ENCODE results near the gene SLC36A1. TPM values are rescaled to one million over a fixed set of nuclear protein-coding genes. Genes with fewer than 3 reads are reported as not detected.

The SLC36A1 gene
- total RNA-seq, 3 donors from 2014 or later (not counting 1 experiment from before 2014, with no cell fraction given): 10.9 to 16.1 (median 13.0) TPM

DNA sequence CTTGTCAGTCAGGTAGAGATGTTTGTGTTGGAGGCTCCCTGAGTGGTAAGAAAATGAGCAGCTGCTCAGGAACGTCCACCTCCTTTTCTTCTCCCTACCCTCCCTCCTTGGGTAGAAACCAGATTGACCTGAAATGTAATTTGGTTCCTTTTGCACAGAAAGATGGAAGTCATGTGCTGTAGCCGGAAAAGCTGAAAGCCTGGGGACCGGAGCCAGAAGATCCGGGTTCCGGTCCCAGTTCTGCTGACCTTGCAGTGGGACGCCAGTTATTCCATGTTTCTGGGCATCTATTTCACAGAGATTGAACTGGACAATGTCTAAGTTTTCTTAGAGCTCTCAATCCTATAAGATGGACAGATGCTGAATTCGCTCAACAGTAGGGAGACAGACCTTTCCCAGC is 40.1 kb downstream of the SLC36A1 start:
- no peaks in the 10 kb centered on the region for H3K27me3 Mint-ChIP-seq (ENCODE audit: low read depth in 2 of 2)
- H3K27me3 ChIP-seq (ENCODE audit: control insufficient read depth, insufficient read depth, low read length): no peaks in the 10 kb centered on the region
- DNase-seq (no peak), ATAC-seq (no peak)
- 96% methylated on average over 6 of the region's 7 CpGs for WGBS (ENCODE audit: insufficient coverage)
- H3K36me3 ChIP-seq (ENCODE audit: control insufficient read depth, insufficient read depth, low read length): peaks cover 34% of the 10 kb centered on the region
- no peak overlapping the region for H3K27ac Mint-ChIP-seq
- TF ChIP-seq, protein P1, sequence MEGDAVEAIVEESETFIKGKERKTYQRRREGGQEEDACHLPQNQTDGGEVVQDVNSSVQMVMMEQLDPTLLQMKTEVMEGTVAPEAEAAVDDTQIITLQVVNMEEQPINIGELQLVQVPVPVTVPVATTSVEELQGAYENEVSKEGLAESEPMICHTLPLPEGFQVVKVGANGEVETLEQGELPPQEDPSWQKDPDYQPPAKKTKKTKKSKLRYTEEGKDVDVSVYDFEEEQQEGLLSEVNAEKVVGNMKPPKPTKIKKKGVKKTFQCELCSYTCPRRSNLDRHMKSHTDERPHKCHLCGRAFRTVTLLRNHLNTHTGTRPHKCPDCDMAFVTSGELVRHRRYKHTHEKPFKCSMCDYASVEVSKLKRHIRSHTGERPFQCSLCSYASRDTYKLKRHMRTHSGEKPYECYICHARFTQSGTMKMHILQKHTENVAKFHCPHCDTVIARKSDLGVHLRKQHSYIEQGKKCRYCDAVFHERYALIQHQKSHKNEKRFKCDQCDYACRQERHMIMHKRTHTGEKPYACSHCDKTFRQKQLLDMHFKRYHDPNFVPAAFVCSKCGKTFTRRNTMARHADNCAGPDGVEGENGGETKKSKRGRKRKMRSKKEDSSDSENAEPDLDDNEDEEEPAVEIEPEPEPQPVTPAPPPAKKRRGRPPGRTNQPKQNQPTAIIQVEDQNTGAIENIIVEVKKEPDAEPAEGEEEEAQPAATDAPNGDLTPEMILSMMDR (IDR thresholded peaks at IDR 0.05): no peak
- H3K4me1 Mint-ChIP-seq: peaks cover 9 to 10% of the 10 kb centered on the region in 2 donors
- H3K27ac ChIP-seq (ENCODE audit: low read length): no peak overlapping the region
- intact Hi-C loops (cut with micrococcal nuclease): no loop called here
- H3K4me3 ChIP-seq (ENCODE audit: low read length): no peak overlapping the region
- H3K4me3 Mint-ChIP-seq: no peak overlapping the region
- H3K36me3 Mint-ChIP-seq: peaks cover 14% of the 10 kb centered on the region
- no peaks in the 10 kb centered on the region for H3K9me3 Mint-ChIP-seq
- H3K4me1 ChIP-seq (ENCODE audit: control insufficient read depth, insufficient read depth, low read length): peaks cover 5% of the 10 kb centered on the region
- no peaks in the 10 kb centered on the region for H3K9me3 ChIP-seq (ENCODE audit: control insufficient read depth, insufficient read depth, low read length)

GRCh38 chr5:151490627-151491026 is 43.2 kb downstream of the SLC36A1 start:
- Mint-ChIP-seq H3K9me3 (no peaks in the 10 kb centered on the region), H3K4me1 (no peaks in the 10 kb centered on the region), H3K27me3 (ENCODE audit: low read depth in 2 of 2) (no peaks in the 10 kb centered on the region), H3K27ac (no peak overlapping the region), H3K36me3 (peaks cover 14% of the 10 kb centered on the region), H3K4me3 (no peak overlapping the region)
- H3K27me3 ChIP-seq (ENCODE audit: control insufficient read depth, insufficient read depth, low read length): no peaks in the 10 kb centered on the region
- H3K36me3 ChIP-seq (ENCODE audit: control insufficient read depth, insufficient read depth, low read length): peaks cover 26% of the 10 kb centered on the region
- TF ChIP-seq, protein P1 (IDR thresholded peaks at IDR 0.05): no peak
- 93% methylated on average over 5 of the region's 5 CpGs for WGBS (ENCODE audit: insufficient coverage)
- no peak for DNase-seq
- no peaks in the 10 kb centered on the region for H3K9me3 ChIP-seq (ENCODE audit: control insufficient read depth, insufficient read depth, low read length)
- intact Hi-C loops (cut with micrococcal nuclease): no loop called here
- H3K4me3 ChIP-seq (ENCODE audit: low read length): no peak overlapping the region
- ATAC-seq: no peak
- H3K4me1 ChIP-seq (ENCODE audit: control insufficient read depth, insufficient read depth, low read length): no peaks in the 10 kb centered on the region
- no peak overlapping the region for H3K27ac ChIP-seq (ENCODE audit: low read length)

DNA sequence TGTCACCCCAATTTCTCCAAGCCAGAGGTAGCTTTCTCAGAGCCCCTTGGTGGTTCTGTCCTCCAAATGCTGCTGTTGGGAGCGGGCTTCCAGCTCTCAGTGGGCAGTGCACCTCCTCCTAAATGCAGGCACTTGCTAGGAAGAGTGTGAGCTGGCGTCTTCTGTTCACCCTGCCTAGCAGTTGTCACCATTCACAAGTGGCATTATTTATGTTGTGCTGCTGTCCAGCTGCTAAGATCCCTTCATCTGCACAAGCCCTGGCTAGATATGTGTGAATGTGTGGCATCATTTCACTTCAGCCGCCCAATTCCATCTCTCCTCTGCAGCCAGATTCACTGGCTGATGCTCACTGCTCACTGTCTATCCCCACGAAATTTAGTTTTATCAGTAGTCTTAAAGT is 43.7 kb downstream of the SLC36A1 start:
- intact Hi-C loops (cut with micrococcal nuclease): no loop called here
- no peak overlapping the region for H3K27ac ChIP-seq (ENCODE audit: low read length)
- no peak overlapping the region for H3K4me3 Mint-ChIP-seq
- no peaks in the 10 kb centered on the region for H3K27me3 ChIP-seq (ENCODE audit: control insufficient read depth, insufficient read depth, low read length)
- H3K27ac Mint-ChIP-seq: no peak overlapping the region
- no peaks in the 10 kb centered on the region for H3K9me3 ChIP-seq (ENCODE audit: control insufficient read depth, insufficient read depth, low read length)
- no peak overlapping the region for H3K4me3 ChIP-seq (ENCODE audit: low read length)
- ATAC-seq: no peak
- WGBS (ENCODE audit: insufficient coverage): 91% methylated on average over 3 of the region's 4 CpGs
- no peaks in the 10 kb centered on the region for H3K9me3 Mint-ChIP-seq
- H3K36me3 ChIP-seq (ENCODE audit: control insufficient read depth, insufficient read depth, low read length): peaks cover 26% of the 10 kb centered on the region
- H3K4me1 Mint-ChIP-seq: no peaks in the 10 kb centered on the region
- no peaks in the 10 kb centered on the region for H3K27me3 Mint-ChIP-seq (ENCODE audit: low read depth in 2 of 2)
- H3K4me1 ChIP-seq (ENCODE audit: control insufficient read depth, insufficient read depth, low read length): no peaks in the 10 kb centered on the region
- no peak for DNase-seq
- TF ChIP-seq, protein P1 (IDR thresholded peaks at IDR 0.05): no peak
- H3K36me3 Mint-ChIP-seq: peaks cover 14% of the 10 kb centered on the region

GRCh38 chr5:151492729-151493128 is 45.3 kb downstream of the SLC36A1 start:
- no peak overlapping the region for H3K27ac Mint-ChIP-seq
- H3K27me3 Mint-ChIP-seq (ENCODE audit: low read depth in 2 of 2): no peaks in the 10 kb centered on the region
- no peaks in the 10 kb centered on the region for H3K9me3 Mint-ChIP-seq
- intact Hi-C loops (cut with micrococcal nuclease): no loop called here
- H3K36me3 ChIP-seq (ENCODE audit: control insufficient read depth, insufficient read depth, low read length): peaks cover 19% of the 10 kb centered on the region
- no peaks in the 10 kb centered on the region for H3K27me3 ChIP-seq (ENCODE audit: control insufficient read depth, insufficient read depth, low read length)
- no peaks in the 10 kb centered on the region for H3K4me1 ChIP-seq (ENCODE audit: control insufficient read depth, insufficient read depth, low read length)
- WGBS (ENCODE audit: insufficient coverage): 97% methylated on average over 3 of the region's 5 CpGs
- ATAC-seq: no peak
- no peak for DNase-seq
- TF ChIP-seq, protein P1 (IDR thresholded peaks at IDR 0.05): no peak
- no peak overlapping the region for H3K4me3 Mint-ChIP-seq
- no peak overlapping the region for H3K4me3 ChIP-seq (ENCODE audit: low read length)
- H3K27ac ChIP-seq (ENCODE audit: low read length): no peak overlapping the region
- no peaks in the 10 kb centered on the region for H3K9me3 ChIP-seq (ENCODE audit: control insufficient read depth, insufficient read depth, low read length)
- peaks cover 14% of the 10 kb centered on the region for H3K36me3 Mint-ChIP-seq
- H3K4me1 Mint-ChIP-seq: no peaks in the 10 kb centered on the region

Data from natural killer cell (primary cell).